HTERT RPE-1 (cell line): ENCODE data around the gene BAIAP2L1.

Experiments used
- in situ Hi-C: fragments of 300-500 bp; cut with MboI; formaldehyde crosslinking; loops from 4 replicates; pipeline ENCODE4 v1.14.3; 2020; ENCODE audit warnings: low sequenced_read_pairs

BAIAP2L1 gene

DNA sequence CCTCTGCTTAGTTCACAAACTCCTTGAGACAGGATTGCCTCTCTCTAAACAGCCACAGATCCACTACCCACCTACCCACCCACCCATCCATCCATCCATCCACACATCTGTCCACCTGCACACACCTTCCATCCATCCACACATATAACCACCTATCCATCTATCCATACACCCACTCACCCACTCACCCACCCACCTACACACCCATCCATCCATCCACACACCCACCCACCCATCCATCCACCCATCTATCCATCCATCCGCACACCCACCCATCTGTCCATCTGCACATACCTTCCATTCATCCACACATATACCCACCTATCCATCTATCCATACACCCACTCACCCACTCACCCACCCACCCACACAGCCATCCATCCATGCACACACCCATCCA is 158.5 kb downstream of the BAIAP2L1 start:
- in situ Hi-C loops = no loop called here

GRCh38 chr7:98241674-98242241 is 159.1 kb downstream of the BAIAP2L1 start:
- in situ Hi-C loops = no loop called here
